Body of pancreas (tissue), 4 donors: ENCODE results near the gene PROX2. TPM values are rescaled to one million over a fixed set of nuclear protein-coding genes. Genes with fewer than 3 reads are reported as not detected.

Source experiments
- ATAC-seq: fragments of 150-250 bp; one replicate; pipeline ENCODE4 v1.9.1; 2016
- DNase-seq, 4 donors: peaks; one replicate each; pipeline ENCODE4 v3.0.0-alpha.2; 2019
- H3K27ac ChIP-seq, 4 donors: fragments of 200-600 bp; sonication (generic); 1 replicate in 3 of 4; 2 replicates in 1 of 4; pipeline versions ENCODE4 v1.5.1 to v1.6.1; 2016 to 2019; ENCODE audit warnings: mild to moderate bottlenecking in 1 of 4, mixed read lengths in 1 of 4, moderate library complexity in 1 of 4
- H3K27me3 ChIP-seq, 2 donors: fragments of 200-600 bp; sonication (generic); one replicate each; pipeline ENCODE4 v1.6.0; 2016; ENCODE audit warnings: mild to moderate bottlenecking in 1 of 2
- H3K36me3 ChIP-seq, 2 donors: fragments of 200-600 bp; sonication (generic); replicated peaks in 1 of 2; 2 replicates each; pipeline ENCODE4 v1.5.1; 2016; ENCODE audit warnings: low read depth in 2 of 2; ENCODE audit not compliant: insufficient read depth in 1 of 2
- H3K4me1 ChIP-seq: fragments of 200-600 bp; sonication (generic); one replicate; pipeline ENCODE4 v1.6.0; 2016
- H3K4me3 ChIP-seq, 2 donors: fragments of 200-600 bp; sonication (generic); 1 replicate in 1 of 2; 2 replicates in 1 of 2; pipeline ENCODE4 v1.5.1; 2016 to 2019
- H3K9me3 ChIP-seq, 3 donors: fragments of 200-600 bp; sonication (generic); 1 replicate in 2 of 3; 2 replicates in 1 of 3; pipeline ENCODE4 v1.5.1; 2016
- POLR2A ChIP-seq, 3 donors: fragments of 450-650 bp; IDR thresholded peaks; one replicate each; pipeline ENCODE4 v1.6.1; 2016; ENCODE audit warnings: antibody characterized with exemption in 3 of 3, mild to moderate bottlenecking in 2 of 3
- WGBS, 2 donors: methylation state at CpG; one replicate each; pipeline ENCODE4 v1.1.5; 2017; 5-methylcytosine and 5-hydroxymethylcytosine counted together
- intact Hi-C: fragments of 100-400 bp; cut with DNase I; formaldehyde crosslinking; loops from one replicate; pipeline ENCODE4 v1.15.1; 2023
- total RNA-seq, 2 donors: library from RNA; depleted of rRNA; stranded (reverse); fragments of >200 nt; gene quantifications; one replicate each; pipeline ENCODE4 v1.1.0, GENCODE V29; 2016
- TF ChIP-seq, protein P1 (sequence below), 7 experiments: fragments of 450-650 bp in 4 of 7; fragments of 200-600 bp in 3 of 7; sonication (generic) in 3 of 7; IDR thresholded peaks; one replicate each; pipeline ENCODE4 v1.5.1; 2016 to 2019; ENCODE audit warnings: antibody characterized with exemption in 7 of 7

PROX2 gene
- total RNA-seq, result under 1 TPM in 1 of 2 donors, not detected in 1; 0.52 TPM

- no peak for ATAC-seq
- 48 to 50% methylated on average over 9 to 13 of the region's 13 CpGs for WGBS, 2 donors
- Histone ChIP-seq H3K4me1 (peaks cover 5% of the 10 kb centered on the region), H3K4me3 (no peak within 1 kb of the TSS), H3K27me3 (no peaks in the 10 kb centered on the region), H3K27ac (no peak within 1 kb of the TSS), H3K36me3 (no peaks in the 10 kb centered on the region), H3K9me3 (no peaks in the 10 kb centered on the region)
- TF ChIP-seq, protein P1, sequence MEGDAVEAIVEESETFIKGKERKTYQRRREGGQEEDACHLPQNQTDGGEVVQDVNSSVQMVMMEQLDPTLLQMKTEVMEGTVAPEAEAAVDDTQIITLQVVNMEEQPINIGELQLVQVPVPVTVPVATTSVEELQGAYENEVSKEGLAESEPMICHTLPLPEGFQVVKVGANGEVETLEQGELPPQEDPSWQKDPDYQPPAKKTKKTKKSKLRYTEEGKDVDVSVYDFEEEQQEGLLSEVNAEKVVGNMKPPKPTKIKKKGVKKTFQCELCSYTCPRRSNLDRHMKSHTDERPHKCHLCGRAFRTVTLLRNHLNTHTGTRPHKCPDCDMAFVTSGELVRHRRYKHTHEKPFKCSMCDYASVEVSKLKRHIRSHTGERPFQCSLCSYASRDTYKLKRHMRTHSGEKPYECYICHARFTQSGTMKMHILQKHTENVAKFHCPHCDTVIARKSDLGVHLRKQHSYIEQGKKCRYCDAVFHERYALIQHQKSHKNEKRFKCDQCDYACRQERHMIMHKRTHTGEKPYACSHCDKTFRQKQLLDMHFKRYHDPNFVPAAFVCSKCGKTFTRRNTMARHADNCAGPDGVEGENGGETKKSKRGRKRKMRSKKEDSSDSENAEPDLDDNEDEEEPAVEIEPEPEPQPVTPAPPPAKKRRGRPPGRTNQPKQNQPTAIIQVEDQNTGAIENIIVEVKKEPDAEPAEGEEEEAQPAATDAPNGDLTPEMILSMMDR (IDR thresholded peaks at IDR 0.05), result no peak
- TF ChIP-seq POLR2A (IDR thresholded peaks at IDR 0.05), result no peak
- DNase-seq, result no peak
- intact Hi-C loops, result no loop called here
Observed at GRCh38 chr14:74875941-74876913, at the start of gene PROX2. PROX2 (minus strand) TSS chr14:74876145; CDS start chr14:74863834, 12,311 bp downstream.

GRCh38 chr14:74924061-74924460 is 48.1 kb upstream of the PROX2 start:
- H3K4me1 ChIP-seq, result peaks cover 4% of the 10 kb centered on the region
- no peaks in the 10 kb centered on the region for H3K9me3 ChIP-seq
- DNase-seq (no peak), ATAC-seq (no peak)
- no peak for TF ChIP-seq POLR2A (IDR thresholded peaks at IDR 0.05)
- TF ChIP-seq, protein P1 (IDR thresholded peaks at IDR 0.05), result no peak
- intact Hi-C loops, result no loop called here
- H3K27me3 ChIP-seq, result no peaks in the 10 kb centered on the region
- H3K36me3 ChIP-seq, result no peaks in the 10 kb centered on the region
- H3K4me3 ChIP-seq, result no peak overlapping the region
- 79 to 85% methylated on average over 11 of the region's 11 CpGs for WGBS, 2 donors
- H3K27ac ChIP-seq, result no peak overlapping the region

DNA sequence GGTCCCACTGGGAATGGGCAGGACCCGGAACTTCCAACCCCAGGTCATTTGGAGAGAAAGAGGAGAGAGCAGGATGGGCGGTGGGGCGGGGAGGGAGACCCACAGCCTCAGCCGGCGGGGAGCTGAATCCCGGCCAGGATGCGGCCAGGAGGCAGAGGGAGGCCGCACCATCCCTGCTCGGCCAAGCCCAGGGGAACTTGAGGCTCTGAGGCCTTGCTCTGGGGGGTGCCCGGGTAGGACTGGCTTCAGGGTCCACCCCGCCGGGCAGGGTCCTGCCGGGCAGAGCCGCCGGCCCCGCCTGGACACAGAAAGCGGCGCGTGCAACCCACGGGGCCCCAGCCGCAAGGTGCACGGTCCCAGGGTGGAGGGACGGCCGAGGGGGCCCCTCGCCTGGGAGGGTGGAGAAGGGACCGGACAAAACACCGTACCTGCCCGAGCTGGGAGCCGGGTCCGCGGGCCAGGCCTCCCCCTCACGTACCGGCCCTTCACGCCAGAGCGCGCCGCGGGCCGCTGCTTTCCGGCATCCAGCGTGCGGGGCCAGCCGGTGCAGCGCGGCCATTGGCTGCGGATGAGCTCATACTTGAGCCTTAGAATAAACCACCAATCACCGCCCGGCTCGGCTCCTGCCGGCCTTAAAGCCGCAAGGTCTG is 46.9 kb upstream of the PROX2 start, which contains the start of gene RPS6KL1:
Gene RPS6KL1, minus strand, starts transcription at position 509 of the 650 bp plus-strand sequence. CDS start 1,719 bp downstream, outside the sequence.
- peak; percentile 100 for ATAC-seq
- 4 to 6% methylated on average over 22 to 50 of the region's 51 CpGs for WGBS, 2 donors
- H3K27ac ChIP-seq, result peak within 1 kb of the TSS in 1 of 4 donors; percentile 55
- peaks cover 4% of the 10 kb centered on the region for H3K4me1 ChIP-seq
- no peaks in the 10 kb centered on the region for H3K27me3 ChIP-seq
- H3K9me3 ChIP-seq, result no peaks in the 10 kb centered on the region
- no peaks in the 10 kb centered on the region for H3K36me3 ChIP-seq
- H3K4me3 ChIP-seq, result peak within 1 kb of the TSS; percentile 50 to 80
- TF ChIP-seq, protein P1 (IDR thresholded peaks at IDR 0.05), result no peak
- TF ChIP-seq POLR2A (IDR thresholded peaks at IDR 0.05), result peak; percentile 20 to 56 (median 38)
- intact Hi-C loops, result no loop called here
- DNase-seq, result peak; percentile 89 to 96 (median 90)

DNA sequence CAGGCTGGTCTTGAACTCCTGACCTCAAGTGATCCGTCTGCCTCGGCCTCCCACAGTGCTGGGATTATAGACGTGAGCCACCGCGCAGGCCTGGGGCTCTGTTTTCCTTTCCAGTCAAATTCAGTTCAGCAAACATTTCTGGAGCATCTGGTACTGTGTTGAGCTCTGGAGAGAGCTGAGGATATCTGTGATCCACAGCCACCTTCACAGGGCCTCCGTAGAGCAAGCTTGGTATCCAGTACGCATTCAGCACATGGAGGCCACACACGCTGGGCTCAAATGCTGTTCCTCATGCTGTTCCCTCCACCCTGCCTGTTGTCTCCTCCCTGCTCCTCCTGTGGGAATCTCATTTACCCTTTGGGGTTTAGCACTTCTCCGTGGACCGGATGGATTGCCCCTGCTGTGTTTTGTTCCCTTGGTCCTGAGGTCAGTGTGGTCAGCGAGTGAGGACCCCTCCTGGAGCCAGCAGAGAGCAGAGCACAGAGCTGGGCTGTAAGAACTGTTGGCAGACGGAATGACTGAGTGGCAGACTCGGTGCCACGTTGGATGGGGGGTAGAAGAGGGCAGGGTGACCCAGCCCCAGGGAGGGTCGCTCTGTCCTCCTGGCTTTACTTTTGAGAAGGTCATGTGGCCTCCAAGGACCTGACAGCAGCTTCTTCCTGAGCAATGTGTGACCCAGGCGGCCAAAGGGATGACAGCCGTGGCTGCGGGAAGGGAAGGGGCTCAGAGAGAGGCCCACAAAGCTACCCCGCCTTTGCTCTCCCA is 46.2 kb upstream of the PROX2 start:
- DNase-seq (no peak), ATAC-seq (no peak)
- Histone ChIP-seq H3K4me1 (peaks cover 4% of the 10 kb centered on the region), H3K4me3 (peak overlapping the region; percentile 50 to 80), H3K27me3 (no peaks in the 10 kb centered on the region), H3K27ac (peak overlapping the region in 1 of 4 donors; percentile 55), H3K36me3 (no peaks in the 10 kb centered on the region), H3K9me3 (no peaks in the 10 kb centered on the region)
- intact Hi-C loops, result no loop called here
- 71 to 77% methylated on average over 16 to 19 of the region's 19 CpGs for WGBS, 2 donors
- no peak for TF ChIP-seq POLR2A (IDR thresholded peaks at IDR 0.05)
- TF ChIP-seq, protein P1 (IDR thresholded peaks at IDR 0.05), result no peak
